HG03097 (cell line): Measurements from ENCODE around the gene MYRIP.
"Not testable (repeated sequence)": the region's sequence is repeated elsewhere in the genome, so short reads cannot be mapped to it uniquely, and the experiment has no call there.

Source experiments
- ATAC-seq: cut with Tn5 transposase; IDR thresholded peaks from one replicate; pipeline ENCODE4 v1.9.1; 2021; ENCODE audit not compliant: unreplicated experiment, low FRiP score

MYRIP gene

GRCh38 chr3:40254891-40255290, 445.5 kb downstream of the MYRIP start:
- no peak for ATAC-seq

GRCh38 chr3:40255532-40255931, 446.1 kb downstream of the MYRIP start:
- ATAC-seq = no peak

GRCh38 chr3:40258064-40258463, 448.7 kb downstream of the MYRIP start:
- ATAC-seq = no peak

- ATAC-seq = no peak
These were observed 449.1 kb downstream of the MYRIP start for GRCh38 chr3:40258555-40258954.

GRCh38 chr3:40262331-40262730, 452.9 kb downstream of the MYRIP start:
- ATAC-seq = no peak

- ATAC-seq = no peak
These were observed 455.0 kb downstream of the MYRIP start for GRCh38 chr3:40264451-40264850.

GRCh38 chr3:40265181-40265580, 455.8 kb downstream of the MYRIP start:
- no peak for ATAC-seq

GRCh38 chr3:40267937-40268724, 458.7 kb downstream of the MYRIP start:
- no peak for ATAC-seq

- ATAC-seq = no peak
These were observed 459.6 kb downstream of the MYRIP start for GRCh38 chr3:40268802-40269524.

GRCh38 chr3:40278791-40279190, 469.4 kb downstream of the MYRIP start:
- ATAC-seq = no peak

GRCh38 chr3:40281995-40282394, 472.6 kb downstream of the MYRIP start:
- ATAC-seq = no peak

- ATAC-seq = not testable (repeated sequence)
These were observed 473.6 kb downstream of the MYRIP start for GRCh38 chr3:40283057-40283456.

GRCh38 chr3:40287248-40287647, 477.8 kb downstream of the MYRIP start:
- ATAC-seq = no peak

GRCh38 chr3:40290396-40290795, 481.0 kb downstream of the MYRIP start:
- no peak for ATAC-seq

- ATAC-seq = no peak
These were observed 482.1 kb downstream of the MYRIP start for GRCh38 chr3:40291471-40291870.

- no peak for ATAC-seq
These were observed 483.4 kb downstream of the MYRIP start for GRCh38 chr3:40292637-40293349.

GRCh38 chr3:40294434-40294833, 485.0 kb downstream of the MYRIP start:
- no peak for ATAC-seq

GRCh38 chr3:40298075-40298474, 488.7 kb downstream of the MYRIP start:
- no peak for ATAC-seq

- no peak for ATAC-seq
These were observed 489.8 kb downstream of the MYRIP start for GRCh38 chr3:40299130-40299720.

GRCh38 chr3:40299721-40300335, 490.4 kb downstream of the MYRIP start:
- ATAC-seq = no peak

GRCh38 chr3:40302784-40303183, 493.4 kb downstream of the MYRIP start:
- no peak for ATAC-seq
